H1 (cell line): ENCODE data around the gene NSFL1C. TPM values are rescaled to one million over a fixed set of nuclear protein-coding genes. Genes with fewer than 3 reads are reported as not detected.

ENCODE experiments used
- CTCF ChIA-PET: fragments of 300-600 bp; sonication (Branson Sonifier 250); formaldehyde crosslinking; loops from one replicate; lab custom pipeline; 2021; ENCODE audit not compliant: partially characterized antibody; lab: Charles Lee
- POLR2A ChIA-PET: fragments of 300-600 bp; sonication (Branson Sonifier 250); formaldehyde crosslinking; loops from one replicate; lab custom pipeline; 2021; ENCODE audit warnings: inconsistent platforms; ENCODE audit not compliant: partially characterized antibody; lab: Charles Lee
- DNase-seq, 2 experiments: peaks; one replicate each; pipeline versions ENCODE4 v3.0.0 to v3.0.0-alpha.2; 2010 to 2022; ENCODE audit warnings: low spot score in 2 of 2, low read depth in 1 of 2, mixed read lengths in 1 of 2
- FAIRE-seq: peaks from 2 replicates; lab custom pipeline; 2011; peaks lifted over from hg19 to GRCh38; lab: Jason Lieb, UNC
- H2AFZ ChIP-seq: 2 replicates; pipeline ENCODE4 v1.8.1; 2012; ENCODE audit warnings: low read length, inconsistent platforms
- H2AK5ac ChIP-seq: 2 replicates; pipeline ENCODE4 v1.6.1; 2013; ENCODE audit warnings: low read depth, low read length
- H2BK120ac ChIP-seq: replicated peaks from 2 replicates; pipeline ENCODE3; 2013; ENCODE audit warnings: low read depth, low read length, inconsistent platforms
- H2BK12ac ChIP-seq: 2 replicates; pipeline ENCODE4 v1.6.1; 2013; ENCODE audit warnings: low read depth, low read length
- H2BK15ac ChIP-seq: 2 replicates; pipeline ENCODE4 v1.6.1; 2013; ENCODE audit warnings: low read length
- H2BK20ac ChIP-seq: 2 replicates; pipeline ENCODE4 v1.6.1; 2013; ENCODE audit warnings: low read length
- H2BK5ac ChIP-seq: 2 replicates; pipeline ENCODE4 v1.6.1; 2013; ENCODE audit warnings: low read depth, low read length
- H3K14ac ChIP-seq: 2 replicates; pipeline ENCODE4 v1.6.1; 2013; ENCODE audit warnings: inconsistent platforms; ENCODE audit not compliant: insufficient read length
- H3K18ac ChIP-seq: 2 replicates; pipeline ENCODE4 v1.6.1; 2013; ENCODE audit warnings: low read length; ENCODE audit errors: extremely low read depth
- H3K23ac ChIP-seq: 2 replicates; pipeline ENCODE4 v1.6.1; 2013; ENCODE audit warnings: inconsistent platforms; ENCODE audit not compliant: insufficient read length
- H3K23me2 ChIP-seq: 2 replicates; pipeline ENCODE4 v1.6.1; 2013; ENCODE audit warnings: low read depth, low read length
- H3K27ac ChIP-seq: 2 replicates; pipeline ENCODE4 v1.6.1; 2011; ENCODE audit warnings: low read depth, low read length, inconsistent platforms
- H3K27me3 ChIP-seq, 4 experiments: replicated peaks in 1 of 4; 1 replicate in 1 of 4; 2 replicates in 3 of 4; pipeline versions ENCODE4 v1.6.1 to v1.8.1; 2011 to 2013; ENCODE audit warnings: low read length in 3 of 4, mild to moderate bottlenecking in 3 of 4, inconsistent platforms in 2 of 4, mixed read lengths in 2 of 4, moderate library complexity in 1 of 4; ENCODE audit not compliant: control insufficient read depth in 3 of 4, insufficient read depth in 3 of 4; ENCODE audit errors: extremely low read depth in 1 of 4
- H3K36me3 ChIP-seq, 4 experiments: 2 replicates each; pipeline versions ENCODE4 v1.6.1 to v1.8.1; 2011 to 2013; ENCODE audit warnings: mild to moderate bottlenecking in 4 of 4, low read length in 3 of 4, moderate library complexity in 2 of 4, control low read depth in 1 of 4, inconsistent platforms in 1 of 4; ENCODE audit not compliant: insufficient read depth in 4 of 4, control insufficient read depth in 2 of 4
- H3K4ac ChIP-seq: replicated peaks from 2 replicates; pipeline ENCODE3; 2013; ENCODE audit warnings: low read length, low read depth, mixed read lengths, inconsistent platforms; ENCODE audit not compliant: insufficient read length
- H3K4me1 ChIP-seq, 4 experiments: replicated peaks in 1 of 4; 1 replicate in 1 of 4; 2 replicates in 3 of 4; pipeline versions ENCODE4 v1.6.1 to v1.8.1; 2011 to 2013; ENCODE audit warnings: low read length in 3 of 4, inconsistent platforms in 2 of 4, mixed read lengths in 1 of 4; ENCODE audit not compliant: insufficient read depth in 4 of 4, control insufficient read depth in 3 of 4
- H3K4me2 ChIP-seq, 2 experiments: 2 replicates each; pipeline versions ENCODE4 v1.6.1 to v1.8.1; 2011 to 2013; ENCODE audit warnings: low read depth in 2 of 2, low read length in 2 of 2, control low read depth in 1 of 2, inconsistent platforms in 1 of 2, mild to moderate bottlenecking in 1 of 2; ENCODE audit not compliant: insufficient read depth in 1 of 2
- H3K4me3 ChIP-seq, 4 experiments: fragments of 200-600, 300-600 bp in 1 of 4; sonication (generic), shearing (Covaris generic), sonication (Bioruptor Twin) in 1 of 4; 2 replicates each; pipeline versions ENCODE4 v1.5.1 to v1.8.1; 2011 to 2016; ENCODE audit warnings: low read length in 4 of 4, low read depth in 3 of 4, control low read depth in 2 of 4, inconsistent platforms in 2 of 4, mild to moderate bottlenecking in 2 of 4, mixed read lengths in 1 of 4, moderate library complexity in 1 of 4; ENCODE audit not compliant: insufficient read depth in 2 of 4; ENCODE audit errors: extremely low read depth in 1 of 4
- H3K56ac ChIP-seq: replicated peaks from 2 replicates; pipeline ENCODE3; 2013; ENCODE audit warnings: low read depth, mild to moderate bottlenecking, mixed read lengths, low read length, inconsistent platforms; ENCODE audit not compliant: insufficient read length
- H3K79me1 ChIP-seq: 2 replicates; pipeline ENCODE4 v1.6.1; 2013; ENCODE audit warnings: low read depth, low read length, control low read depth
- H3K79me2 ChIP-seq, 2 experiments: 2 replicates each; pipeline versions ENCODE4 v1.6.1 to v1.8.1; 2012 to 2013; ENCODE audit warnings: low read length in 2 of 2, mild to moderate bottlenecking in 2 of 2, inconsistent platforms in 1 of 2; ENCODE audit not compliant: insufficient read depth in 2 of 2, control insufficient read depth in 1 of 2
- H3K9ac ChIP-seq, 4 experiments: replicated peaks in 1 of 4; 1 replicate in 1 of 4; 2 replicates in 3 of 4; pipeline versions ENCODE4 v1.6.1 to v1.8.1; 2011 to 2013; ENCODE audit warnings: low read depth in 3 of 4, low read length in 3 of 4, control low read depth in 2 of 4, mild to moderate bottlenecking in 2 of 4, moderate library complexity in 2 of 4, inconsistent platforms in 1 of 4; ENCODE audit errors: extremely low read depth in 1 of 4
- H3K9me3 ChIP-seq, 2 experiments: 2 replicates each; pipeline versions ENCODE4 v1.6.1 to v1.8.1; 2012 to 2013; ENCODE audit warnings: mild to moderate bottlenecking in 2 of 2, moderate library complexity in 2 of 2, control low read depth in 1 of 2, inconsistent platforms in 1 of 2, low read depth in 1 of 2, low read length in 1 of 2, mixed read lengths in 1 of 2; ENCODE audit not compliant: insufficient read depth in 2 of 2
- H4K20me1 ChIP-seq, 2 experiments: replicated peaks in 1 of 2; 2 replicates each; pipeline versions ENCODE3 to v1.8.1; 2011 to 2013; ENCODE audit warnings: inconsistent platforms in 2 of 2, low read length in 2 of 2, mild to moderate bottlenecking in 1 of 2; ENCODE audit not compliant: insufficient read depth in 2 of 2, control insufficient read depth in 1 of 2
- H4K5ac ChIP-seq: 2 replicates; pipeline ENCODE4 v1.6.1; 2013; ENCODE audit warnings: low read length, low read depth, mixed read lengths, inconsistent platforms; ENCODE audit not compliant: insufficient read length
- H4K8ac ChIP-seq: 2 replicates; pipeline ENCODE4 v1.8.0; 2013; ENCODE audit warnings: mild to moderate bottlenecking, moderate library complexity, low read length, inconsistent platforms; ENCODE audit not compliant: insufficient read depth; ENCODE audit errors: extremely low read depth
- H4K91ac ChIP-seq: replicated peaks from 2 replicates; pipeline ENCODE3; 2013; ENCODE audit warnings: low read length, mixed read lengths, inconsistent platforms; ENCODE audit not compliant: insufficient read length
- BRCA1 ChIP-seq: IDR thresholded peaks from 2 replicates; pipeline ENCODE4 v1.6.1; 2012; ENCODE audit warnings: low read depth, low read length, improper control_type of control experiment
- JUN ChIP-seq: IDR thresholded peaks from 2 replicates; pipeline ENCODE4 v1.6.1; 2011; ENCODE audit warnings: low read depth, mild to moderate bottlenecking, improper control_type of control experiment, low read length
- KDM1A ChIP-seq: fragments of 200-600, 300-600 bp; sonication (generic); IDR thresholded peaks from 2 replicates; pipeline ENCODE4 v1.7.1; 2016; ENCODE audit warnings: mild to moderate bottlenecking, low read length, borderline replicate concordance
- KDM4A ChIP-seq: IDR thresholded peaks from one replicate; pipeline ENCODE4 v1.7.1; 2012; ENCODE audit warnings: low read depth, mild to moderate bottlenecking, moderate library complexity, low read length, inconsistent platforms; ENCODE audit not compliant: severe bottlenecking
- KDM5A ChIP-seq: fragments of 200-600 bp; IDR thresholded peaks from 2 replicates; pipeline ENCODE4 v1.7.1; 2012; ENCODE audit warnings: mild to moderate bottlenecking, low read length, inconsistent platforms, mixed read lengths
- RAD21 ChIP-seq, 2 experiments: IDR thresholded peaks in 1 of 2; conservative IDR thresholded peaks in 1 of 2; 2 replicates each; pipeline ENCODE4 v1.6.1; 2011; ENCODE audit warnings: low read depth in 2 of 2, low read length in 2 of 2, improper control_type of control experiment in 1 of 2, inconsistent platforms in 1 of 2, mild to moderate bottlenecking in 1 of 2, moderate library complexity in 1 of 2
- RNF2 ChIP-seq: fragments of 200-900, 300-1000 bp; sonication (generic); IDR thresholded peaks from 2 replicates; pipeline ENCODE4 v1.7.1; 2016; ENCODE audit warnings: borderline replicate concordance, low read depth, mild to moderate bottlenecking, antibody characterized with exemption, low read length; ENCODE audit not compliant: poor library complexity, severe bottlenecking; ENCODE audit errors: missing control alignments
- SAP30 ChIP-seq: fragments of 300-600 bp; sonication (generic); IDR thresholded peaks from 2 replicates; pipeline ENCODE4 v1.7.1; 2012; ENCODE audit warnings: low read length, moderate library complexity, mild to moderate bottlenecking, inconsistent platforms; ENCODE audit not compliant: insufficient read depth, insufficient replicate concordance
- SIN3A ChIP-seq, 2 experiments: IDR thresholded peaks in 1 of 2; conservative IDR thresholded peaks in 1 of 2; 2 replicates each; pipeline ENCODE4 v1.6.1; 2011 to 2012; ENCODE audit warnings: low read length in 2 of 2, improper control_type of control experiment in 1 of 2, low read depth in 1 of 2, mild to moderate bottlenecking in 1 of 2
- WGBS, 2 experiments: shearing (Covaris generic) in 1 of 2; methylation state at CpG; one replicate each; pipeline versions ENCODE4 v1.1.6 to v1.1.7; 2013 to 2015; ENCODE audit warnings: low lambda C conversion rate in 2 of 2, mixed read lengths in 2 of 2, inconsistent platforms in 1 of 2, low coverage in 1 of 2, missing lambda C conversion rate in 1 of 2; ENCODE audit not compliant: insufficient replicate concordance in 2 of 2, insufficient coverage in 1 of 2, insufficient read length in 1 of 2; ENCODE audit errors: extremely low coverage in 1 of 2, missing lambda C conversion rate in 1 of 2; 5-methylcytosine and 5-hydroxymethylcytosine counted together
- polyA plus RNA-seq, 7 experiments: library from polyadenylated mRNA; depleted of rRNA in 3 of 7; stranded (reverse) in 5 of 7; unstranded in 2 of 7; fragments of >200 nt in 5 of 7; fragments of 200-250 nt in 2 of 7; gene quantifications; 1 replicate in 5 of 7; 2 replicates in 1 of 7; 4 replicates in 1 of 7; pipeline versions ENCODE4 v1.2.1 to v1.2.3, GENCODE V29; 2011 to 2013; ENCODE audit warnings: missing spikeins in 2 of 7, mixed read lengths in 2 of 7
- total RNA-seq: library from RNA; stranded (reverse); fragmentation: NEBNext Ultra II Directional; extraction: Animal tissue kit (Norgen Biotek cat#: 25700); gene quantifications from 2 replicates; pipeline ENCODE4 v1.2.1, GENCODE V29; 2021
- TF ChIP-seq, protein P1 (sequence below): IDR thresholded peaks from 2 replicates; pipeline ENCODE4 v1.6.1; 2011; ENCODE audit warnings: low read depth, mild to moderate bottlenecking, low read length; ENCODE audit not compliant: insufficient read depth

Gene NSFL1C
- total and polyA plus RNA-seq, 2 of the 8 experiments (the other 6 are each of a cell fraction or from before 2014, with no cell fraction given): 21.6 to 98.0 TPM

DNA sequence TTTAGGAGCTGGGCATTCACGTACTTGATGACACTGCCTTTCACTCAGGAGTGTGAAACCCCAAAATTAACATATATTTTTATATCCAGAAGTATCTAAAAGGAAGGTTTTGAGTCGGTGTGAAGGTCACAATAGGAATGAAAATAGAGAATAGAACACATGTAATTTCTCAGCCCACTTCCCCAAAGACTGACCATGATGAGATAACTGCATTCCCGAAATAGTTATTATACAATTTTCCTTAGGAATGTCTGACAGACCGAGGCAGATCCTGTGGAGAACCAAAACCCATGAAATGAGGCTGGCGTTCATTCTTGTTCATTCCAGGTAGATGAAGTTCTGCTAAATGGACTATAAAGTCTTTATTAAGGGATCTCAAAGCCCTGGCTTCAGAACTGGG lies 10.3 kb downstream of the NSFL1C start:
- Histone ChIP-seq H3K18ac (no peak overlapping the region), H3K79me1 (no peaks in the 10 kb centered on the region), H3K9me3 (peaks cover 14 to 21% of the 10 kb centered on the region in 2 experiments), H3K56ac (no peak overlapping the region), H3K27ac (no peak overlapping the region), H3K4ac (no peak overlapping the region), H4K8ac (no peak overlapping the region), H2AK5ac (no peak overlapping the region), H3K9ac (no peak overlapping the region), H3K27me3 (no peaks in the 10 kb centered on the region), H2BK120ac (no peak overlapping the region), H3K79me2 (peaks cover 0 to 8% of the 10 kb centered on the region in 2 experiments; a peak in 1 of 4 replicates), H3K4me1 (no peaks in the 10 kb centered on the region), H2BK15ac (no peak overlapping the region), H2BK5ac (no peak overlapping the region), H2BK12ac (no peak overlapping the region), H2BK20ac (no peak overlapping the region), H3K4me3 (no peak overlapping the region), H3K14ac (no peak overlapping the region), H3K23me2 (no peaks in the 10 kb centered on the region), H4K5ac (no peak overlapping the region), H3K23ac (no peak overlapping the region), H3K4me2 (no peak overlapping the region), H4K20me1 (peaks cover 0 to 6% of the 10 kb centered on the region in 2 experiments), H2AFZ (no peak overlapping the region), H4K91ac (no peak overlapping the region), H3K36me3 (peaks cover 31 to 73% (median 68%) of the 10 kb centered on the region in 4 experiments)
- no peak for FAIRE-seq
- POLR2A ChIA-PET: interaction anchor here (2.0 kb wide), 1 partner anchor 9 kb away, joined by 5 read pairs; the partner anchor contains the start of gene NSFL1C
- DNase-seq: no peak
- WGBS, 2 experiments: 87% methylated on average over 5 of the region's 5 CpGs; no CpG with 5 or more reads in 1 of the 2 experiments
- CTCF ChIA-PET: interaction anchor here (1.3 to 3.9 kb wide), 3 partner anchors 11 to 18 kb away, joined by 4 to 28 read pairs (median 14); partner anchors contain the start of gene NSFL1C
- TF ChIP-seq SAP30: no peak
- TF ChIP-seq KDM1A: no peak
- TF ChIP-seq, protein P1, sequence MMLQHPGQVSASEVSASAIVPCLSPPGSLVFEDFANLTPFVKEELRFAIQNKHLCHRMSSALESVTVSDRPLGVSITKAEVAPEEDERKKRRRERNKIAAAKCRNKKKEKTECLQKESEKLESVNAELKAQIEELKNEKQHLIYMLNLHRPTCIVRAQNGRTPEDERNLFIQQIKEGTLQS: no peak
- no peak for TF ChIP-seq RNF2
- TF ChIP-seq BRCA1: no peak
- no peak for TF ChIP-seq KDM4A
- no peak for TF ChIP-seq RAD21 (IDR thresholded peaks at IDR 0.05 in 1 of 2, conservative IDR thresholded peaks at IDR 0.05 in 1 of 2; ENCODE audit: low read depth in 2 of 2, low read length in 2 of 2)
- no peak for TF ChIP-seq SIN3A (conservative IDR thresholded peaks at IDR 0.05 in 1 of 2, IDR thresholded peaks at IDR 0.05 in 1 of 2; ENCODE audit: low read depth in 1 of 2, low read length in 2 of 2)
- TF ChIP-seq KDM5A: no peak
- no peak for TF ChIP-seq JUN
